SK-N-SH treated with all-trans-retinoic acid at 6 μM for 48 hours (cell line): ENCODE data around the gene GALNT15.
A peak's percentile ranks its signal among the peaks of the same experiment; 100 is the strongest.

Source experiments
- ATAC-seq: fragments of 200-7000 bp; cut with Tn5 transposase; 3 replicates; pipeline ENCODE4 v1.9.1; 2020; ENCODE audit warnings: mild to moderate bottlenecking, moderate library complexity
- ARNTL ChIP-seq: fragments of 450-650 bp; formaldehyde crosslinking; IDR thresholded peaks from 2 replicates; pipeline ENCODE4 v1.5.0; 2020; ENCODE audit warnings: low read depth, mild to moderate bottlenecking, moderate library complexity, borderline replicate concordance
- BACH2 ChIP-seq: fragments of 250-450 bp; sonication (Bioruptor Pico); IDR thresholded peaks from 2 replicates; pipeline ENCODE4 v1.9.0; 2021; ENCODE audit warnings: mild to moderate bottlenecking, borderline replicate concordance
- CREB5 ChIP-seq: fragments of 250-450 bp; sonication (Bioruptor Pico); IDR thresholded peaks from 2 replicates; pipeline ENCODE4 v1.5.1; 2020; ENCODE audit warnings: low read depth, mild to moderate bottlenecking, moderate library complexity
- ESRRG ChIP-seq: fragments of 250-450 bp; sonication (Bioruptor Pico); IDR thresholded peaks from 2 replicates; pipeline ENCODE4 v1.6.1; 2021; ENCODE audit warnings: mild to moderate bottlenecking
- GLIS3 ChIP-seq: fragments of 250-450 bp; sonication (Bioruptor Pico); IDR thresholded peaks from 2 replicates; pipeline ENCODE4 v1.5.0; 2020; ENCODE audit warnings: mild to moderate bottlenecking, moderate library complexity
- OSR1 ChIP-seq: fragments of 250-450 bp; sonication (Bioruptor Pico); IDR thresholded peaks from 2 replicates; pipeline ENCODE4 v1.8.0; 2022; ENCODE audit warnings: moderate library complexity, mild to moderate bottlenecking, inconsistent platforms
- POU6F1 ChIP-seq: fragments of 250-450 bp; sonication (Bioruptor Pico); IDR thresholded peaks from 2 replicates; pipeline ENCODE4 v1.8.0; 2021; ENCODE audit warnings: low read depth, mild to moderate bottlenecking, moderate library complexity, borderline replicate concordance
- PPARA ChIP-seq: fragments of 250-450 bp; sonication (Bioruptor Pico); IDR thresholded peaks from 2 replicates; pipeline ENCODE4 v1.5.0; 2020; ENCODE audit warnings: mild to moderate bottlenecking, borderline replicate concordance
- SNAI2 ChIP-seq: fragments of 250-450 bp; sonication (Bioruptor Pico); IDR thresholded peaks from 2 replicates; pipeline ENCODE4 v1.5.0; 2020; ENCODE audit warnings: mild to moderate bottlenecking, moderate library complexity
- TOX ChIP-seq: fragments of 250-450 bp; sonication (Bioruptor Pico); IDR thresholded peaks from 2 replicates; pipeline ENCODE4 v1.8.0; 2021; ENCODE audit warnings: mild to moderate bottlenecking, moderate library complexity, borderline replicate concordance
- ZC3H10 ChIP-seq: fragments of 250-450 bp; sonication (Bioruptor Pico); IDR thresholded peaks from 2 replicates; pipeline ENCODE4 v1.5.1; 2021; ENCODE audit warnings: mild to moderate bottlenecking, moderate library complexity
- ZFP3 ChIP-seq: fragments of 250-450 bp; sonication (Bioruptor Pico); IDR thresholded peaks from 2 replicates; pipeline ENCODE4 v1.5.0; 2020; ENCODE audit warnings: mild to moderate bottlenecking, moderate library complexity
- ZFP30 ChIP-seq: fragments of 450-650 bp; formaldehyde crosslinking; IDR thresholded peaks from 2 replicates; pipeline ENCODE4 v1.5.0; 2022; ENCODE audit warnings: mild to moderate bottlenecking, moderate library complexity
- ZNF565 ChIP-seq: fragments of 450-650 bp; formaldehyde crosslinking; conservative IDR thresholded peaks from 2 replicates; pipeline ENCODE4 v1.5.0; 2020; ENCODE audit warnings: low read depth, mild to moderate bottlenecking, moderate library complexity
- ZNF70 ChIP-seq: fragments of 450-650 bp; formaldehyde crosslinking; IDR thresholded peaks from 2 replicates; pipeline ENCODE4 v1.5.0; 2020; ENCODE audit warnings: mild to moderate bottlenecking, moderate library complexity
- ZNF8 ChIP-seq: fragments of 450-650 bp; formaldehyde crosslinking; IDR thresholded peaks from 2 replicates; pipeline ENCODE4 v1.5.0; 2020; ENCODE audit warnings: mild to moderate bottlenecking, moderate library complexity
- TF ChIP-seq, protein P1 (sequence below): fragments of 250-450 bp; sonication (Bioruptor Pico); IDR thresholded peaks from 2 replicates; pipeline ENCODE4 v1.5.0; 2020; ENCODE audit warnings: mild to moderate bottlenecking, moderate library complexity
- TF ChIP-seq, protein P2 (sequence below): fragments of 250-450 bp; sonication (Bioruptor Pico); IDR thresholded peaks from 2 replicates; pipeline ENCODE4 v1.8.0; 2020; ENCODE audit warnings: mild to moderate bottlenecking, moderate library complexity, borderline replicate concordance

The GALNT15 gene

DNA sequence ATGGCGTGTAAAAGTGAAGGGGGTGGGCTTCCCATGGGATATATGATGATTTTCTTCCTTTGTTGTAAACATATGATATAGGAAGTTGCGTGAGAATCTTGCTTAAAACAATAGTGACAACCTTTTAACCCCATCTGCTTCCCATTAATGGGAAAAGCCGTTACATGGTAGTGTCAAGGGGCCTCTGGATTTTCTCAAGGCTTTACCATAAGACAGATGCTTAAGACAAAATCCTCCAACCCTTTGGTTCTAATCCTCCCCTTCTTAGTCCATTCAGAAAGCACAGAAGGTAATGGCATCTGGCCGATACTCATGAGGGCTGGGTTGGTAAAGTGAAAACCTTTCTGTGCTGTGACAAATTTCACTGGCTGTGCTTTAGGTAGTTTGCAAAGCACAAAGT is 65.3 kb downstream of the GALNT15 start:
- peak; percentile 66 for ATAC-seq
- TF ChIP-seq ZFP30 (no peak), OSR1 (CRISPR knock-in tag) (no peak), ESRRG (no peak), PPARA (CRISPR knock-in tag) (no peak), ZNF70 (CRISPR knock-in tag) (no peak), ZC3H10 (CRISPR knock-in tag) (no peak), SNAI2 (CRISPR knock-in tag) (no peak), ZFP3 (CRISPR knock-in tag) (no peak), CREB5 (CRISPR knock-in tag) (no peak), ARNTL (CRISPR knock-in tag) (no peak)
- TF ChIP-seq, protein P1, sequence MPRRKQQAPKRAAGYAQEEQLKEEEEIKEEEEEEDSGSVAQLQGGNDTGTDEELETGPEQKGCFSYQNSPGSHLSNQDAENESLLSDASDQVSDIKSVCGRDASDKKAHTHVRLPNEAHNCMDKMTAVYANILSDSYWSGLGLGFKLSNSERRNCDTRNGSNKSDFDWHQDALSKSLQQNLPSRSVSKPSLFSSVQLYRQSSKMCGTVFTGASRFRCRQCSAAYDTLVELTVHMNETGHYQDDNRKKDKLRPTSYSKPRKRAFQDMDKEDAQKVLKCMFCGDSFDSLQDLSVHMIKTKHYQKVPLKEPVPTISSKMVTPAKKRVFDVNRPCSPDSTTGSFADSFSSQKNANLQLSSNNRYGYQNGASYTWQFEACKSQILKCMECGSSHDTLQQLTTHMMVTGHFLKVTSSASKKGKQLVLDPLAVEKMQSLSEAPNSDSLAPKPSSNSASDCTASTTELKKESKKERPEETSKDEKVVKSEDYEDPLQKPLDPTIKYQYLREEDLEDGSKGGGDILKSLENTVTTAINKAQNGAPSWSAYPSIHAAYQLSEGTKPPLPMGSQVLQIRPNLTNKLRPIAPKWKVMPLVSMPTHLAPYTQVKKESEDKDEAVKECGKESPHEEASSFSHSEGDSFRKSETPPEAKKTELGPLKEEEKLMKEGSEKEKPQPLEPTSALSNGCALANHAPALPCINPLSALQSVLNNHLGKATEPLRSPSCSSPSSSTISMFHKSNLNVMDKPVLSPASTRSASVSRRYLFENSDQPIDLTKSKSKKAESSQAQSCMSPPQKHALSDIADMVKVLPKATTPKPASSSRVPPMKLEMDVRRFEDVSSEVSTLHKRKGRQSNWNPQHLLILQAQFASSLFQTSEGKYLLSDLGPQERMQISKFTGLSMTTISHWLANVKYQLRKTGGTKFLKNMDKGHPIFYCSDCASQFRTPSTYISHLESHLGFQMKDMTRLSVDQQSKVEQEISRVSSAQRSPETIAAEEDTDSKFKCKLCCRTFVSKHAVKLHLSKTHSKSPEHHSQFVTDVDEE, result no peak

DNA sequence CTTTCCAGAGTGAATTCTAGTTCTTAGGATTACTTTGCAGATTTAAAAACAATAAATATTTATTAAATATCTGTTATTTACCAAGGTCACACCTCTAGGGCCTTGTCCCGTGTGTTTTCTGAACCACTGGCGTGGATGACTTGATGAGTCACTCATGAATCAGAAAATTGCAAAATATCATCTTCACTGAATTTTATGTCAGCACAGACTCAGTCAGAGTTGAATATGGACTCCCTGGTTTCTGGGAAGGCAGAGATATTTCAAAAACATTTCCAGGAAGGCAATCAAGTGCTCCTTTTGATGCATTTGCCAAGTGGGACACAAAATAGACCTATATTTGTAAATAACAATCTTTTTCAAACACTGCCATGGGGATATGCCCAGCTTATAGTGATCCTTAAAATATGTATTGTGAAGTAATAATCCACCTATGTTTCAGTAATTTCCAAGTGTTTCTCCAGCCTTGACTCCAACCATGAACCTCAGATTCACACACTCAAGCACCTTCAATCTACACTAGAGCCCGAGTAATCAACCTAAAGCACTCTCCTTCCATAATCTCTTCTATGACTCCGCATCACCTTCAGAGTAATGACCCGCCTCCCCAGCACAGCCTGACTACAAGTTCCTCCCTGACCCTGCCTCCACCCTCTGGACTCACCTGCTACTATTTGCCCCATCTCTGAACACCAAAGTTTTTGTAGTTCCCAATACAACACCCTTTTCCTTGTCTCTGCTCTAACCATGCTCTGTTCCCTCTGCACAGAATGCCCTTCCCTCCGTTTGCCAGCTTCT is 65.9 kb downstream of the GALNT15 start:
- TF ChIP-seq ZNF565 (CRISPR knock-in tag) (no peak), ZC3H10 (CRISPR knock-in tag) (no peak), PPARA (CRISPR knock-in tag) (no peak), ARNTL (CRISPR knock-in tag) (no peak), ZFP3 (CRISPR knock-in tag) (no peak), POU6F1 (CRISPR knock-in tag) (no peak), ESRRG (no peak)
- TF ChIP-seq, protein P2, sequence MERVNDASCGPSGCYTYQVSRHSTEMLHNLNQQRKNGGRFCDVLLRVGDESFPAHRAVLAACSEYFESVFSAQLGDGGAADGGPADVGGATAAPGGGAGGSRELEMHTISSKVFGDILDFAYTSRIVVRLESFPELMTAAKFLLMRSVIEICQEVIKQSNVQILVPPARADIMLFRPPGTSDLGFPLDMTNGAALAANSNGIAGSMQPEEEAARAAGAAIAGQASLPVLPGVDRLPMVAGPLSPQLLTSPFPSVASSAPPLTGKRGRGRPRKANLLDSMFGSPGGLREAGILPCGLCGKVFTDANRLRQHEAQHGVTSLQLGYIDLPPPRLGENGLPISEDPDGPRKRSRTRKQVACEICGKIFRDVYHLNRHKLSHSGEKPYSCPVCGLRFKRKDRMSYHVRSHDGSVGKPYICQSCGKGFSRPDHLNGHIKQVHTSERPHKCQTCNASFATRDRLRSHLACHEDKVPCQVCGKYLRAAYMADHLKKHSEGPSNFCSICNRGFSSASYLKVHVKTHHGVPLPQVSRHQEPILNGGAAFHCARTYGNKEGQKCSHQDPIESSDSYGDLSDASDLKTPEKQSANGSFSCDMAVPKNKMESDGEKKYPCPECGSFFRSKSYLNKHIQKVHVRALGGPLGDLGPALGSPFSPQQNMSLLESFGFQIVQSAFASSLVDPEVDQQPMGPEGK (CRISPR knock-in tag), result no peak
- TF ChIP-seq, protein P1, result no peak
- ATAC-seq, result peak; percentile 42

DNA sequence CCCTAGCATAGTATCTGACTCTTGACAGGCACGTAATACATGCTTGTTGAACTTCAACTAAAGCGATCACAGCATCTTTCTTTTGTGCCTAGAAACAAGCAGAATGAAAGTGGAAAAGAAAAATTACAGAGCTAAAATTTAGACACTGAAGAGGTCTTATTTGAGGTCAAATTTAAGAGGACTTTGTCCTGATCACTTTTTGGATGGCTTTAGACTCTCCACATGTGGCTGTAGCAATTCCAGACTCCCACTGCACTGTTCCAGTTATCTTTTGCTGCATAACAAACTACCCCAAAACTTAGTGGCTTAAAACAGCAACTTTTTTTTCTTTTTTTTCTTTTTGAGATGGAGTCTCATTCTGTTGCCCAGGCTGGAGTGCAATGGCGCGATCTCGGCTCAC is 66.7 kb downstream of the GALNT15 start:
- ATAC-seq, result no peak

More for the DNA sequence above, 66.7 kb downstream of the GALNT15 start:
- TF ChIP-seq BACH2 (CRISPR knock-in tag) (no peak), ZFP30 (no peak), TOX (no peak), ARNTL (CRISPR knock-in tag) (no peak), ESRRG (no peak), ZNF8 (CRISPR knock-in tag) (no peak), POU6F1 (CRISPR knock-in tag) (no peak), GLIS3 (CRISPR knock-in tag) (no peak), ZNF70 (CRISPR knock-in tag) (no peak), PPARA (CRISPR knock-in tag) (no peak)
